ENCODE results near the gene RMRP.
A peak's percentile ranks its signal among the peaks of the same experiment; 100 is the strongest.

Gene RMRP

GRCh38 chr9:35636135-35636876 lies 21.5 kb downstream of the RMRP start:
- Histone ChIP-seq H3K4me2 (ENCODE audit: low read length) (peak overlapping the region; percentile 75), H3K79me2 (ENCODE audit: control insufficient read depth, low read length) (no peaks in the 10 kb centered on the region), H4K20me1 (ENCODE audit: control insufficient read depth, insufficient read depth, low read depth, low read length) (no peaks in the 10 kb centered on the region), H3K9me2 (replicated peaks; ENCODE audit: control insufficient read depth, low read length) (no peaks in the 10 kb centered on the region), H3F3A (ENCODE audit: control insufficient read depth, insufficient read depth) (peaks cover 22% of the 10 kb centered on the region), H3K27ac (ENCODE audit: low read depth, low read length) (peak overlapping the region; percentile 86), H3K4me1 (ENCODE audit: control insufficient read depth, low read length) (peaks cover 65% of the 10 kb centered on the region), H3K27me3 (ENCODE audit: control insufficient read depth, low read length) (no peaks in the 10 kb centered on the region), H3K9me3 (ENCODE audit: control insufficient read depth, insufficient read depth, low read length) (no peaks in the 10 kb centered on the region), H3K4me3 (ENCODE audit: low read length) (peak overlapping the region; percentile 49), H3K36me3 (ENCODE audit: control insufficient read depth, low read length) (peaks cover 3% of the 10 kb centered on the region; the same call in 1 of the 2 replicates)
- TF ChIP-seq EZH2phosphoT487 (IDR thresholded peaks at IDR 0.05; ENCODE audit: borderline replicate concordance, low read length): no peak
- TF ChIP-seq CTCF (IDR thresholded peaks at IDR 0.05; ENCODE audit: low read depth, low read length, poor library complexity, severe bottlenecking): no peak

DNA sequence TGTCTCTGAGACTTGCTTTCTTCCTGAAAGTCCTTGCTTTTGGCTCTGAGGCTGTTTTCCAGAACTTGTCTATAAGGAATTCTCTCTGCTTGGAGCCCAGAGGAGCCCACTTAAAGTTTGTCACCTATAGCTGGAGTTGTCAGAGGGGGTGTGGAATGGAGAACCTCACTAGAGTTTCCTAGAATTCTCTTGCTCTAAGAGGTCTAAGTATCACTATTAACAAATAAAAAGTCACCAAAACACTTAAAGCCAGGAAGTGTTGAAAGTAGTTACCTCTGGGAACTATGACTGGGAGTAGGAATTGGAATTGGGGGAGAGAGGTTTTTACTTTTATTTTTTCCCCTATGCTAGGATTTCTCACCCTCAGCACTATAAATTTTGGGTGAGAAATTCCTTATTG lies 22.1 kb downstream of the RMRP start:
- TF ChIP-seq EZH2phosphoT487 (IDR thresholded peaks at IDR 0.05; ENCODE audit: borderline replicate concordance, low read length) (no peak), CTCF (IDR thresholded peaks at IDR 0.05; ENCODE audit: low read depth, low read length, poor library complexity, severe bottlenecking) (no peak)
- no peaks in the 10 kb centered on the region for H3K9me3 ChIP-seq (ENCODE audit: control insufficient read depth, insufficient read depth, low read length)
- H3K4me2 ChIP-seq (ENCODE audit: low read length): peak overlapping the region; percentile 75
- H3F3A ChIP-seq (ENCODE audit: control insufficient read depth, insufficient read depth): peaks cover 24% of the 10 kb centered on the region
- H3K36me3 ChIP-seq (ENCODE audit: control insufficient read depth, low read length): peaks cover 3% of the 10 kb centered on the region; the same call in 1 of the 2 replicates
- no peaks in the 10 kb centered on the region for H4K20me1 ChIP-seq (ENCODE audit: control insufficient read depth, insufficient read depth, low read depth, low read length)
- H3K79me2 ChIP-seq (ENCODE audit: control insufficient read depth, low read length): no peaks in the 10 kb centered on the region
- no peaks in the 10 kb centered on the region for H3K9me2 ChIP-seq (replicated peaks; ENCODE audit: control insufficient read depth, low read length)
- H3K27me3 ChIP-seq (ENCODE audit: control insufficient read depth, low read length): no peaks in the 10 kb centered on the region
- H3K4me1 ChIP-seq (ENCODE audit: control insufficient read depth, low read length): peaks cover 65% of the 10 kb centered on the region
- peak overlapping the region; percentile 86 for H3K27ac ChIP-seq (ENCODE audit: low read depth, low read length)
- H3K4me3 ChIP-seq (ENCODE audit: low read length): peak overlapping the region; percentile 49

- Histone ChIP-seq H3K4me2 (ENCODE audit: low read length) (no peak overlapping the region), H3K9me3 (ENCODE audit: control insufficient read depth, insufficient read depth, low read length) (no peaks in the 10 kb centered on the region), H3K4me3 (ENCODE audit: low read length) (no peak overlapping the region), H3F3A (ENCODE audit: control insufficient read depth, insufficient read depth) (peaks cover 13% of the 10 kb centered on the region), H3K79me2 (ENCODE audit: control insufficient read depth, low read length) (no peaks in the 10 kb centered on the region), H3K4me1 (ENCODE audit: control insufficient read depth, low read length) (peaks cover 12% of the 10 kb centered on the region), H3K36me3 (ENCODE audit: control insufficient read depth, low read length) (no peaks in the 10 kb centered on the region), H3K9me2 (replicated peaks; ENCODE audit: control insufficient read depth, low read length) (no peaks in the 10 kb centered on the region), H3K27me3 (ENCODE audit: control insufficient read depth, low read length) (no peaks in the 10 kb centered on the region), H3K27ac (ENCODE audit: low read depth, low read length) (no peak overlapping the region), H4K20me1 (ENCODE audit: control insufficient read depth, insufficient read depth, low read depth, low read length) (no peaks in the 10 kb centered on the region)
- no peak for TF ChIP-seq CTCF (IDR thresholded peaks at IDR 0.05; ENCODE audit: low read depth, low read length, poor library complexity, severe bottlenecking)
- TF ChIP-seq EZH2phosphoT487 (IDR thresholded peaks at IDR 0.05; ENCODE audit: borderline replicate concordance, low read length): no peak
These were observed 28.2 kb downstream of the RMRP start for GRCh38 chr9:35629597-35629996.
